H1 (cell line): ENCODE results near the gene SKP2. TPM values are rescaled to one million over a fixed set of nuclear protein-coding genes. Genes with fewer than 3 reads are reported as not detected.

Experiments
- CTCF ChIA-PET: fragments of 300-600 bp; sonication (Branson Sonifier 250); formaldehyde crosslinking; loops from one replicate; lab custom pipeline; 2021; ENCODE audit not compliant: partially characterized antibody; lab: Charles Lee
- POLR2A ChIA-PET: fragments of 300-600 bp; sonication (Branson Sonifier 250); formaldehyde crosslinking; loops from one replicate; lab custom pipeline; 2021; ENCODE audit warnings: inconsistent platforms; ENCODE audit not compliant: partially characterized antibody; lab: Charles Lee
- DNase-seq, 2 experiments: peaks; one replicate each; pipeline versions ENCODE4 v3.0.0 to v3.0.0-alpha.2; 2010 to 2022; ENCODE audit warnings: low spot score in 2 of 2, low read depth in 1 of 2, mixed read lengths in 1 of 2
- FAIRE-seq: peaks from 2 replicates; lab custom pipeline; 2011; peaks lifted over from hg19 to GRCh38; lab: Jason Lieb, UNC
- H2AFZ ChIP-seq: 2 replicates; pipeline ENCODE4 v1.8.1; 2012; ENCODE audit warnings: low read length, inconsistent platforms
- H2AK5ac ChIP-seq: 2 replicates; pipeline ENCODE4 v1.6.1; 2013; ENCODE audit warnings: low read depth, low read length
- H2BK120ac ChIP-seq: replicated peaks from 2 replicates; pipeline ENCODE3; 2013; ENCODE audit warnings: low read depth, low read length, inconsistent platforms
- H2BK12ac ChIP-seq: 2 replicates; pipeline ENCODE4 v1.6.1; 2013; ENCODE audit warnings: low read depth, low read length
- H2BK15ac ChIP-seq: 2 replicates; pipeline ENCODE4 v1.6.1; 2013; ENCODE audit warnings: low read length
- H2BK20ac ChIP-seq: 2 replicates; pipeline ENCODE4 v1.6.1; 2013; ENCODE audit warnings: low read length
- H2BK5ac ChIP-seq: 2 replicates; pipeline ENCODE4 v1.6.1; 2013; ENCODE audit warnings: low read depth, low read length
- H3K14ac ChIP-seq: 2 replicates; pipeline ENCODE4 v1.6.1; 2013; ENCODE audit warnings: inconsistent platforms; ENCODE audit not compliant: insufficient read length
- H3K18ac ChIP-seq: 2 replicates; pipeline ENCODE4 v1.6.1; 2013; ENCODE audit warnings: low read length; ENCODE audit errors: extremely low read depth
- H3K23ac ChIP-seq: 2 replicates; pipeline ENCODE4 v1.6.1; 2013; ENCODE audit warnings: inconsistent platforms; ENCODE audit not compliant: insufficient read length
- H3K23me2 ChIP-seq: 2 replicates; pipeline ENCODE4 v1.6.1; 2013; ENCODE audit warnings: low read depth, low read length
- H3K27ac ChIP-seq: 2 replicates; pipeline ENCODE4 v1.6.1; 2011; ENCODE audit warnings: low read depth, low read length, inconsistent platforms
- H3K27me3 ChIP-seq, 4 experiments: replicated peaks in 1 of 4; 1 replicate in 1 of 4; 2 replicates in 3 of 4; pipeline versions ENCODE4 v1.6.1 to v1.8.1; 2011 to 2013; ENCODE audit warnings: low read length in 3 of 4, mild to moderate bottlenecking in 3 of 4, inconsistent platforms in 2 of 4, mixed read lengths in 2 of 4, moderate library complexity in 1 of 4; ENCODE audit not compliant: control insufficient read depth in 3 of 4, insufficient read depth in 3 of 4; ENCODE audit errors: extremely low read depth in 1 of 4
- H3K36me3 ChIP-seq, 4 experiments: 2 replicates each; pipeline versions ENCODE4 v1.6.1 to v1.8.1; 2011 to 2013; ENCODE audit warnings: mild to moderate bottlenecking in 4 of 4, low read length in 3 of 4, moderate library complexity in 2 of 4, control low read depth in 1 of 4, inconsistent platforms in 1 of 4; ENCODE audit not compliant: insufficient read depth in 4 of 4, control insufficient read depth in 2 of 4
- H3K4ac ChIP-seq: replicated peaks from 2 replicates; pipeline ENCODE3; 2013; ENCODE audit warnings: low read length, low read depth, mixed read lengths, inconsistent platforms; ENCODE audit not compliant: insufficient read length
- H3K4me1 ChIP-seq, 4 experiments: replicated peaks in 1 of 4; 1 replicate in 1 of 4; 2 replicates in 3 of 4; pipeline versions ENCODE4 v1.6.1 to v1.8.1; 2011 to 2013; ENCODE audit warnings: low read length in 3 of 4, inconsistent platforms in 2 of 4, mixed read lengths in 1 of 4; ENCODE audit not compliant: insufficient read depth in 4 of 4, control insufficient read depth in 3 of 4
- H3K4me2 ChIP-seq, 2 experiments: 2 replicates each; pipeline versions ENCODE4 v1.6.1 to v1.8.1; 2011 to 2013; ENCODE audit warnings: low read depth in 2 of 2, low read length in 2 of 2, control low read depth in 1 of 2, inconsistent platforms in 1 of 2, mild to moderate bottlenecking in 1 of 2; ENCODE audit not compliant: insufficient read depth in 1 of 2
- H3K4me3 ChIP-seq, 4 experiments: fragments of 200-600, 300-600 bp in 1 of 4; sonication (generic), shearing (Covaris generic), sonication (Bioruptor Twin) in 1 of 4; 2 replicates each; pipeline versions ENCODE4 v1.5.1 to v1.8.1; 2011 to 2016; ENCODE audit warnings: low read length in 4 of 4, low read depth in 3 of 4, control low read depth in 2 of 4, inconsistent platforms in 2 of 4, mild to moderate bottlenecking in 2 of 4, mixed read lengths in 1 of 4, moderate library complexity in 1 of 4; ENCODE audit not compliant: insufficient read depth in 2 of 4; ENCODE audit errors: extremely low read depth in 1 of 4
- H3K56ac ChIP-seq: replicated peaks from 2 replicates; pipeline ENCODE3; 2013; ENCODE audit warnings: low read depth, mild to moderate bottlenecking, mixed read lengths, low read length, inconsistent platforms; ENCODE audit not compliant: insufficient read length
- H3K79me1 ChIP-seq: 2 replicates; pipeline ENCODE4 v1.6.1; 2013; ENCODE audit warnings: low read depth, low read length, control low read depth
- H3K79me2 ChIP-seq, 2 experiments: 2 replicates each; pipeline versions ENCODE4 v1.6.1 to v1.8.1; 2012 to 2013; ENCODE audit warnings: low read length in 2 of 2, mild to moderate bottlenecking in 2 of 2, inconsistent platforms in 1 of 2; ENCODE audit not compliant: insufficient read depth in 2 of 2, control insufficient read depth in 1 of 2
- H3K9ac ChIP-seq, 4 experiments: replicated peaks in 1 of 4; 1 replicate in 1 of 4; 2 replicates in 3 of 4; pipeline versions ENCODE4 v1.6.1 to v1.8.1; 2011 to 2013; ENCODE audit warnings: low read depth in 3 of 4, low read length in 3 of 4, control low read depth in 2 of 4, mild to moderate bottlenecking in 2 of 4, moderate library complexity in 2 of 4, inconsistent platforms in 1 of 4; ENCODE audit errors: extremely low read depth in 1 of 4
- H3K9me3 ChIP-seq, 2 experiments: 2 replicates each; pipeline versions ENCODE4 v1.6.1 to v1.8.1; 2012 to 2013; ENCODE audit warnings: mild to moderate bottlenecking in 2 of 2, moderate library complexity in 2 of 2, control low read depth in 1 of 2, inconsistent platforms in 1 of 2, low read depth in 1 of 2, low read length in 1 of 2, mixed read lengths in 1 of 2; ENCODE audit not compliant: insufficient read depth in 2 of 2
- H4K20me1 ChIP-seq, 2 experiments: replicated peaks in 1 of 2; 2 replicates each; pipeline versions ENCODE3 to v1.8.1; 2011 to 2013; ENCODE audit warnings: inconsistent platforms in 2 of 2, low read length in 2 of 2, mild to moderate bottlenecking in 1 of 2; ENCODE audit not compliant: insufficient read depth in 2 of 2, control insufficient read depth in 1 of 2
- H4K5ac ChIP-seq: 2 replicates; pipeline ENCODE4 v1.6.1; 2013; ENCODE audit warnings: low read length, low read depth, mixed read lengths, inconsistent platforms; ENCODE audit not compliant: insufficient read length
- H4K8ac ChIP-seq: 2 replicates; pipeline ENCODE4 v1.8.0; 2013; ENCODE audit warnings: mild to moderate bottlenecking, moderate library complexity, low read length, inconsistent platforms; ENCODE audit not compliant: insufficient read depth; ENCODE audit errors: extremely low read depth
- H4K91ac ChIP-seq: replicated peaks from 2 replicates; pipeline ENCODE3; 2013; ENCODE audit warnings: low read length, mixed read lengths, inconsistent platforms; ENCODE audit not compliant: insufficient read length
- BACH1 ChIP-seq: IDR thresholded peaks from 2 replicates; pipeline ENCODE4 v1.6.1; 2012; ENCODE audit warnings: low read length, improper control_type of control experiment
- CEBPB ChIP-seq: IDR thresholded peaks from 2 replicates; pipeline ENCODE4 v1.6.1; 2012; ENCODE audit warnings: low read depth, low read length
- CHD1 ChIP-seq: IDR thresholded peaks from 2 replicates; pipeline ENCODE4 v1.6.1; 2012; ENCODE audit warnings: low read depth, low read length, improper control_type of control experiment
- EZH2 ChIP-seq: fragments of 200-600 bp; sonication (generic); IDR thresholded peaks from 2 replicates; pipeline ENCODE4 v1.7.1; 2012; ENCODE audit warnings: low read depth, mild to moderate bottlenecking, moderate library complexity, low read length, inconsistent platforms; ENCODE audit not compliant: severe bottlenecking
- POLR2AphosphoS5 ChIP-seq: IDR thresholded peaks from 2 replicates; pipeline ENCODE4 v1.6.1; 2011; ENCODE audit warnings: low read depth, low read length
- RNF2 ChIP-seq: fragments of 200-900, 300-1000 bp; sonication (generic); IDR thresholded peaks from 2 replicates; pipeline ENCODE4 v1.7.1; 2016; ENCODE audit warnings: borderline replicate concordance, low read depth, mild to moderate bottlenecking, antibody characterized with exemption, low read length; ENCODE audit not compliant: poor library complexity, severe bottlenecking; ENCODE audit errors: missing control alignments
- SIRT6 ChIP-seq: IDR thresholded peaks from one replicate; pipeline ENCODE4 v1.7.1; 2012; ENCODE audit warnings: low read length, inconsistent platforms
- SP4 ChIP-seq: IDR thresholded peaks from 2 replicates; pipeline ENCODE4 v1.6.1; 2012; ENCODE audit warnings: low read length, inconsistent platforms
- SUZ12 ChIP-seq: fragments of 200-600 bp; sonication (generic); IDR thresholded peaks from 2 replicates; pipeline ENCODE4 v1.6.1; 2012; ENCODE audit warnings: mild to moderate bottlenecking, inconsistent platforms, low read length, moderate library complexity, mixed read lengths
- TAF7 ChIP-seq: optimal IDR thresholded peaks from 2 replicates; pipeline ENCODE3; 2011; ENCODE audit warnings: low read depth, mild to moderate bottlenecking, inconsistent platforms, low read length, moderate library complexity, borderline replicate concordance
- USF2 ChIP-seq: IDR thresholded peaks from 2 replicates; pipeline ENCODE4 v1.6.1; 2011; ENCODE audit warnings: low read length, improper control_type of control experiment
- whole genome bisulfite sequencing, 2 experiments: shearing (Covaris generic) in 1 of 2; methylation state at CpG; one replicate each; pipeline versions ENCODE4 v1.1.6 to v1.1.7; 2013 to 2015; ENCODE audit warnings: low lambda C conversion rate in 2 of 2, mixed read lengths in 2 of 2, inconsistent platforms in 1 of 2, low coverage in 1 of 2, missing lambda C conversion rate in 1 of 2; ENCODE audit not compliant: insufficient replicate concordance in 2 of 2, insufficient coverage in 1 of 2, insufficient read length in 1 of 2; ENCODE audit errors: extremely low coverage in 1 of 2, missing lambda C conversion rate in 1 of 2; 5-methylcytosine and 5-hydroxymethylcytosine counted together
- polyA plus RNA-seq, 7 experiments: library from polyadenylated mRNA; depleted of rRNA in 3 of 7; stranded (reverse) in 5 of 7; unstranded in 2 of 7; fragments of >200 nt in 5 of 7; fragments of 200-250 nt in 2 of 7; gene quantifications; 1 replicate in 5 of 7; 2 replicates in 1 of 7; 4 replicates in 1 of 7; pipeline versions ENCODE4 v1.2.1 to v1.2.3, GENCODE V29; 2011 to 2013; ENCODE audit warnings: missing spikeins in 2 of 7, mixed read lengths in 2 of 7
- total RNA-seq: library from RNA; stranded (reverse); fragmentation: NEBNext Ultra II Directional; extraction: Animal tissue kit (Norgen Biotek cat#: 25700); gene quantifications from 2 replicates; pipeline ENCODE4 v1.2.1, GENCODE V29; 2021

Gene SKP2
- total and polyA plus RNA-seq, 2 of the 8 experiments (the other 6 are each of a cell fraction or from before 2014, with no cell fraction given), result 49.9 to 104 TPM

- WGBS, 2 experiments, result 93% methylated on average over 2 of the region's 2 CpGs; no CpG with 5 or more reads in 1 of the 2 experiments
- no peak overlapping the region for H4K5ac ChIP-seq
- H3K9ac ChIP-seq, result no peak overlapping the region
- ChIA-PET POLR2A (no interaction called here), CTCF (interaction anchor here (1.0 kb wide), 1 partner anchor 9 kb away, joined by 3 read pairs; no protein-coding TSS in a partner anchor)
- H2BK5ac ChIP-seq, result no peak overlapping the region
- H3K56ac ChIP-seq, result no peak overlapping the region
- no peaks in the 10 kb centered on the region; a peak in 1 of 4 replicates for H3K9me3 ChIP-seq
- H4K20me1 ChIP-seq, result no peaks in the 10 kb centered on the region
- no peak overlapping the region for H3K23ac ChIP-seq
- H4K8ac ChIP-seq, result no peak overlapping the region
- no peak overlapping the region for H2AFZ ChIP-seq
- no peak overlapping the region for H3K14ac ChIP-seq
- FAIRE-seq, result no peak
- peaks cover 0 to 3% (median 0%) of the 10 kb centered on the region in 4 experiments; a peak in 1 of 7 replicates for H3K27me3 ChIP-seq
- no peak overlapping the region for H3K18ac ChIP-seq
- H2BK120ac ChIP-seq, result no peak overlapping the region
- H3K4ac ChIP-seq, result no peak overlapping the region
- H2BK12ac ChIP-seq, result no peak overlapping the region
- H3K27ac ChIP-seq, result no peak overlapping the region
- no peak overlapping the region for H3K4me2 ChIP-seq
- H3K79me2 ChIP-seq, result no peaks in the 10 kb centered on the region
- H3K23me2 ChIP-seq, result no peaks in the 10 kb centered on the region
- H2BK15ac ChIP-seq, result no peak overlapping the region
- peaks cover 4 to 55% (median 25%) of the 10 kb centered on the region in 4 experiments for H3K36me3 ChIP-seq
- no peak overlapping the region for H2AK5ac ChIP-seq
- DNase-seq, result no peak
- H3K4me3 ChIP-seq, result no peak overlapping the region
- no peaks in the 10 kb centered on the region for H3K4me1 ChIP-seq
- H3K79me1 ChIP-seq, result no peaks in the 10 kb centered on the region
- no peak overlapping the region for H4K91ac ChIP-seq
- H2BK20ac ChIP-seq, result no peak overlapping the region
- TF ChIP-seq TAF7, result no peak
- TF ChIP-seq POLR2AphosphoS5, result no peak
- TF ChIP-seq SIRT6, result no peak
- no peak for TF ChIP-seq SP4
- TF ChIP-seq CHD1, result no peak
- no peak for TF ChIP-seq SUZ12
- no peak for TF ChIP-seq USF2
- TF ChIP-seq CEBPB, result no peak
- TF ChIP-seq BACH1, result no peak
- no peak for TF ChIP-seq EZH2
- TF ChIP-seq RNF2, result no peak
These were observed 28.8 kb downstream of the SKP2 start for GRCh38 chr5:36180556-36181350.
